Stimulated activated CD8-positive, alpha-beta memory T cell treated with anti-CD3 and anti-CD28 coated beads, Interleukin-12 subunit alpha, Interleukin-12 subunit beta, amount 100 ng/mL, for 24 hours (primary cell): ENCODE data around the gene DBN1.
A peak's percentile ranks its signal among the peaks of the same experiment; 100 is the strongest.
"Not testable (repeated sequence)": the region's sequence is repeated elsewhere in the genome, so short reads cannot be mapped to it uniquely, and the experiment has no call there.

ENCODE experiments used
- DNase-seq: peaks from one replicate; pipeline ENCODE4 v3.0.0-alpha.2; 2020; ENCODE audit errors: extremely low read depth

Gene DBN1

DNA sequence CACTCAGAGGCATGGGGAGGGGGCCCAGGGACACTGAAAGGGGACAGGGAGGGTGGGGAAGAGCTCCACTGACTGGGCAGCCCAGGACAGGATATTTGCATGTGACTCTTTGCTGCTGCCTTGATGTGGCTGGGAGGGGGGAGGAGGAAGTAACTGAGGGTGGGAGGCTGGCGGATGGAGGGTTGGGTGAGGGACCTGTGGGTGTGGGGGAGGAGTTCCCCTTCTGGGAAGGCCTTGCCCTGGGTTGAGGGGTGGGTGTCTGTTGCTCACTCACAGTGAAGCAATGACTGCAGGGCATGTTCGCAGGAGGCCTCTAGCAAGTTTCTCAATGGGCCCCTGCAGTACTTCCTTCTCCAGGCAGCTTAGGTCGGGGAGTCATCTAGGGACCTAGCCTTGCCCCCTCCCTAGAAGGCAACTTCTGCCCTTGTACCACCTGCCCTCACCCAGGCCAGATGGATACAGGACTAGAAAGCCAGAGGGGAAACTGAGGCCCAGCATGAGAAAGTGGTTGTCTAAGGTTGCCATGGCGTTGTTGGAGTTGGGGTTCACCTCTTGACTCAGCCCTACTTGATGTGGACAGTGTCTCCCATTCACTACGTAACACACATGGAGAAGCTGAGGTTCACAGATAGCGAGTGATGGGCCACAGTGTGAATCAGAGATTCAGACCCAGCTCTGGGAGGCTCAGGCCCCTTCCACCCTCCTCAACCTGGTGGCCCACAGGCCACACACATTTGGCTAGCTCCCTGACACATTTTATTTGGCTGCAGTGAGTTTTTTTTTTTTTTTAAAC lies 44.0 kb downstream of the DBN1 start:
- peak; percentile 70 for DNase-seq

DNA sequence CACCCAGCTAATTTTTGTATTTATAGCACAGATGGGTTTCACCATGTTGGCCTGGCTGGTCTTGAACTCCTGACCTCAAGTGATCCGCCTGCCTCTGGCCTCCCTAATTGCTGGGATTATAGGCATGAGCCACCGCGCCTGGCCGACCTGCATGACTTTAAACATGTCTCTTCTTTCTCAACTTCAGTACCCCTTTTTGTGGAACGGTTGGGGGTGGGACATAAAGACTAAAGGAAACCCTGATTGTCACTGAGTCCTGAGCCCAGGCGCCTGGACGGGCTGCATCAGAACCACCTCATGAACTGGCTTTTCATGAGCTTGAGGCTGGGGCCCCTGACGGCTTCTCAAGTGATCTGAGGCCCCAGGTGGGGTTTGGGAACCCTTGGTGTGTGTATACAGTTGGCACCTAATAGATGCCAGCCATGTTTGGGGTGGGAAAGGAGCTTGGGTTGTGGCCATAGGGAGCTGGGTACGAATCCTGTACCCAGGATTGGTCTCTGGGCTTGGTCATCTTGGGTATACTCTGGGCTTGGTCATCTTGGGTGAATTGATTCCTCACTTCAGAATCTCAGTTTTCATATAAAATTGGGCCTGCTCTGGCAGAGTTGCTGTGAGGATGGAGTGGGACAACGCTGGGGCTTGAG lies 44.7 kb downstream of the DBN1 start:
- DNase-seq: no peak

DNA sequence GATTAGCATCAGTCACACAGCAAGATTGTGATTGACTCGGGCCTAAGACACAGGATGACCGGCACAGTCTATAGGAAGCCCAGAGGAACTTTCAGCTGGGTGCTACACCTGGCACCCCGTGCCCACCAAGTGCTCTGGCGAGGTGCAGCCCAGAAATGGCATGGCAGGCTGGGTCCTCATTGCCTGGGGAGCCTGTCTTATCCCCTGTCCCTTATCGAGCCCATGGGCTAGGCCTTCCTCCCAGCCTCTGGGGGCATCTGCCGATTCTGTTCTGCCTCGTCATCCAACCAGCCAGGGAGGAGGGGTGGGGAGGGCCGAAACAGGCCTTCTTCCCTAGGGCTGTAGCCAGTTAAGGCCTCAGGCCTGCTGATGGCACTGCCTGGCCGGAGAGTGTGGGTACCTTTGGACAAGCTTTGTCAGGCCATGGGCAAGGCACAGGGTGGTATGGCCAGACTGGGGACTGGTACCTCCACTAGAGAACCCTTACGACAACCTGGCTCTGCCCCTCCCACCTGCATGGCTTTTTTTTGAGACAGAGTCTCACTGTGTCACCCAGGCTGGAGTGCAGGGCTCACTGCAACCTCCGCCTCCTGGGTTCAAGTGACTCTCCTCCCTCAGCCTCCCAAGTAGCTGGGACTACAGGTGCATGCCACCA lies 45.4 kb downstream of the DBN1 start:
- DNase-seq: no peak

DNA sequence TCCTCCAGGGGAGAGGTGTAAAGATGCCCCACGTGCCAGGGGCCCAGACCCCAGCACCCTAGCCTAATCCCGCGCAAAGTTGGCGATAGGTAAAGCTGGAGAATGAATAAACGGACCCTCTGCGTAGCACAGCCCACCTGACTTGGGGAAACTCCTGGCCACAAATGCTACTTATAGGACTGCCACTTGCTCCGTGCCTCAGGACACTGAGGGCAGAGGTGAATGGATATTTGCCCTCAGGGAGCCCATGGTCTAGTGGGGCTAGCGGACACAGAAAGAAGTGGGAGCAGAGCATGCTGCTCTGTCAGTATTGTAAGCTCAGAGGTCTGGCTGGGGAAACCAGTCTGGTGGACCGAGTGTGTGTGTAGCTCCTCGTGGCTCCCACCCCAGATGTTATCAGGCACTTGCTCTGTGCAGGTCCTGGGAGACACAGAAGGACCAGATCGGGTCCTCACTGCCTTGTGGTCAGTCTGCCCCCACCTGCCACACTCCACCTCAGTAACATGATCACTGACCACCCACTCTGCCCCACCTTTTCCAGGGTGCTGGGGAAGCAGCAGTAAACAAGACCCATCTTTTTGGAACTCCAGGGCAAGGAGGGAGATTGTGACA lies 46.1 kb downstream of the DBN1 start:
- no peak for DNase-seq

DNA sequence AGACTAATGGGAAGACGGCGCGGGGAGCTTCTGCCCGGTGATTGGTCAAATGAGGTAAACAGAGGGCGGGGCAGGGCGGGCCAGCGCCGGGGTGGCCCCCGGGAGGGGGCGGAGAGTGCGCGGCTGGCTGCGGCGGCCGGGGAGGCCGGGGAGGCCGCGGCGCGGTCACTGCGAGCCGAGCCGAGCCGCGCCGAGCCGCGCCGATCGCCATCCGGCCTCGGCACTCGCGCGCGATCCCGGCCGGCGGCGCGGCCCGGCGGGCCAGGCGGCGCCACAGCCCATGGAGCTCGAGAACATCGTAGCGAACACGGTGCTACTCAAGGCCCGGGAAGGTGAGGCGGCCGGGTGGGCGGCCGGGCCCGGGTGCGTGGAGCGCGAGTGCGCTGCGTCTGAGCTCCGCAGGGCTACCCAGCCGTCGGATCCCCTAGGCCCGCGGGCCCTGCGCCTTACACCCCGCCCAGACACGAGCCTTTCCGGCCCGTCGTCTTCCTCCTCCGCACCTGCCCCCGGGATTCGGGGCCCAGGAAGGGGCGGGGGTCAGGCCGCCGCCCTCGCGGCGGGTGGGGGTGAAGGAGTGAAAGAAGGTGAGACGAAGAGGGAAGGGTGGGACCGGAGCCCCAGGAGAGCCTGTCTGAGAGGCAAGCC lies 46.7 kb downstream of the DBN1 start, which contains the start of gene GRK6:
GRK6 (plus strand) TSS at position 111 of the 645 bp plus-strand sequence; CDS start at position 281, 170 bp downstream.
- no peak for DNase-seq

DNA sequence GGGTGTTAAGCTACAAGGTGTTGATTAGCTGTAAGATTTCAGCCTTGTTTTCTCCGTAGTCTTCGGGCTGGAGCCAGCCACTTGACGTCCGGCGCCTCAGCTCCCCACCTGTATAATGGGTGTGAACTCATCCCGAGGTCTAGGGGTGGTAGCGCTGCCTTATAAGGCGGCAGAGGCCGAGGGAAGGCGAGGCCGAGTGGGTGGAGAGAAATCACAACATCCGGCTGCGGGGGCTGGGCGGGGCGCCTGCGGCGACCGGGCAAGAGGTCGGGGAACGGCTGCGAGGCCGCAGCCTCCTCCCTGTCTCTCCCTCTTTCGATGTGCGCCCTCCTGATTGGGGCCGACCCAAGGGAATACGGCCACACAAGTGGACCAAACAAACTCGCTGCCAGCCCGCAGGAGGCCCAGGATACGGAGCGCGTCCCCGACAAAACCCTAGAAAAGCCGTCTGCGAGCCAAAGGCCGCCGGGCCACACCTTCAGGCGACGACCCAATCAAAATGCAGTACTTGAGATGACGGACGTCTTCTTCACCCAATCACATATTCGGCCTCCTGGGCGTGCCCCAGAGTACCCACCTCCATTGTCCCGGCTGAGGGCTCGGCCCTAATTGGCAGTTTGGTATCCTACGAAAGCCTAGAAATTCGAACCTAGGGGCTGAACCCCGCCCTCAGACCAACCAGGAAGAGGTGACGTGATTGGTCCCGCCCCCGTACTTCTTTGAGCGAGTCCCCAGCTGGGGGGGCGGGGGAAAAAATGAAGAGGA lies 47.5 kb downstream of the DBN1 start:
- peak; percentile 99 for DNase-seq

DNA sequence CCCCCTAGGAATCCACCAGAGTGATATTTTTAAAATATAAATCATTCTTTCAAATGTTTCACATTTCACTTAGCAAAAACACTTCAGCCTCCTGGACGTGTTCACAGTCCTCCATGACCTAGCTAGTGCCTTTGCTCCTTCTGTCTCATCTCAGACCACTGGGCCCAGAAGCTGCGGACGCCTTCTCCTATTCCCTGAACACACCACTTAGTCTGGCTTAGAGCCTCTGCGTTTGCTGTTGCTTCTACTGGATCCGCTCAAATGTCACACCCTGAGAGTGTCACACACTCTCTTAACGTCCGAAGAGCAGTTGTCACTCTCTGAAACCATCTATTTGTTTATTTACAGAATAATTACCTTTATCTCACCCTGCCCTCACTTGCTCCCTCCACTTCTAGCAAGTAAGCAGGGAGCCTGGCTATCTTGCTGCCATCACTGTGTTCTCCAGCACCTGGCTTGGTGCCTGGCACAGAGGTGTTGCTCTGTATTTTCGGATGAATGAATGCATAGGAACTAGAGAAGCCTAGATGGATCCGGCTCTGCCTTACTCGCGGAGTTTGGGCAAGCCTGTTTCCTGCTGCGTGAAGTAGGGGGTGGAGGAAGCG lies 48.1 kb downstream of the DBN1 start:
- no peak for DNase-seq

DNA sequence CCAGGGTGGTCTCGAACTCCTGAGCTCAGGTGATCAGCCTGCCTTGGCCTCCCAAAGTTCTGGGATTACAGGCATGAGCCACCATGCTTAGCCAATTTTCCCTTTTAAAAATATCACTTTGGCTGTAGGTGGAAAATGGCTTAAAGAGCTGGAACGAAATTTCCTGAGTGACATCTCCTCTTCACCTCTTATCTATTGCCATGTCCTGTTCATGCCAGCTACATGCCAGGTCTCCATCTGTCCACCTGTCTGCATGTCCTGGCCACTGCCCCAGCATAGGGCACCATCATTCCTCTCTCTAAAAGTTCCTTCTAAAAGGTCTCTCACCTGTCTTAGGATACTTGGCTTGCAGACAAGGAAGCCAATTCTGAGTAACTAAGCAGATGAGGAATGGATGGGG lies 49.8 kb downstream of the DBN1 start:
- DNase-seq: no peak

GRCh38 chr5:177421062-177421798 lies 52.2 kb downstream of the DBN1 start:
- no peak for DNase-seq

- not testable (repeated sequence) for DNase-seq
Measured at GRCh38 chr5:177420472-177420871, 53.0 kb downstream of the DBN1 start.

- no peak for DNase-seq
Measured at GRCh38 chr5:177419046-177419445, 54.4 kb downstream of the DBN1 start.

DNA sequence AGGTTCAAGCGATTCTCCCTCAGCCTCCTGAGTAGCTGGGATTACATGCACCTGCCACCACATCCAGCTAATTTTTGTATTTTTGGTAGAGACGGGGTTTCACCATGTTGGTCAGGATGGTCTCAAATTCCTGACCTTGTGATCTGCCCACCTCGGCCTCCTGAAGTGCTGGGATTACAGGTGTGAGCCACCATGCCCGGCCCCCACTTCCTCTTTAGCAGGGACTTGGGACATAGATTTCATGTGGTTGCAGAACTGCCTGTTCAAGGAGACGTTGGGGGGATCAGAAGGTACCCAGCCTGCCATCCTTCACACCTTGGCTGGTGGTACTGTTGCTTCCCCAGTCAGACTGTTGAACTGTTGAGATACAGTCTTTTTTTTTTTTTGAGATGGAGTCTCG lies 56.4 kb downstream of the DBN1 start:
- DNase-seq: not testable (repeated sequence)

DNA sequence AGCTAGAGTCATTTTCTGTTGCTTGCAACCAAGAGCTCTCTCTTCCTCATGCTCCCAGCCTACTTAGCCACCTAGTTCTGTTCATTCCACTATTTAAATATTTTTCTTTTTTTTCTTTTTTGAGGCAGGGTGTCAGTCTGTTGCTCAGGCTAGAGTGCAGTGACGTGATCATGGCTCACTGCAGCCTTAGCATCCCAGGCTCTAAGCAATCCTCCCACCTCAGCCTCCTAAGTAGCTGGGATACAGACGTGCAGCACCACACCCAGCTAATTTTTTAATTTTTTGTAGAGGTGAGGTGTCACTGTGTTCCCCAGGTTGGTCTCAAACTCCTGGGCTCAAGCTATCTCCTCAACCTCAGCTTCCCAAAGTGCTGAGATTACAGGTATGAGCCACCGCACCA lies 59.0 kb downstream of the DBN1 start:
- no peak for DNase-seq

GRCh38 chr5:177412603-177413233 lies 60.7 kb downstream of the DBN1 start:
- DNase-seq: no peak

GRCh38 chr5:177410575-177410974 lies 62.9 kb downstream of the DBN1 start:
- no peak for DNase-seq

DNA sequence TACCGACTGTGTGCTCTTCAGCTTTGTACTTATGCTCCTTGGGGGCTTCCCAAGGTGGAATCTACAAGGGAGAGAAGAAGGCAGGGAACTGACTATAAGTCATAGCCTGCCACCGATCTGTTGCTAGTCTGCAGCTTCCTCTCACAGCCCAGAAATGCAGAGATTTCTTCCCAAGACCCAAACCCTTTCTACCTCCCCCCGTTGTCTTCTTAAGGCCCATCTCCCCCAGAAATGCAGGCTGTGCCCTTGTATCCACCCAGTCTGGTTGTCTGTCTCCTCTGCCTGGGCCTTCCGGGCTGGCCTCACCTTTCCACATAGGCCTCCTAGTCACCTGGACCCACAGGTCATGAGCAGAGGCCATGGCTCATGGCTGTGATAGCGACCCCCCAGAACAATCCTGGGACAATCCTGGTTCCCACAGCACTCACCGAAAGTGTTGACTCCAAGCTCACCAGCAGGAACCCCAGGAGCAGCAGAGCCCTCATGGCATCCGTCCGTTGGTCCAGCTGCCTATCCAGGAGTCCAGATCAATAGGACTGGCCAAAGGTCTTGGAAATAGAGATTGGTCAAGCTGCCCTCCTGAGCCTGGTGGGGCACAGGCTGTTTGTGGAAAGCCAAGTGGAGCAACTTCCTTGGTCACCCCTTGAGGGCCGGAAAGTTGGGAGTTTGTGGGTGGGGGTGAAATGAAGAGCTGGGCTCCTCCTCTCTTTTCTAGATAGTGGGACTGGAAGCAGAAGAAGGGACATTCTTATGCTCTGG lies 64.2 kb downstream of the DBN1 start, which contains the start of gene F12:
F12 (minus strand) TSS at position 522 of the 759 bp plus-strand sequence; CDS start at position 485, 37 bp downstream.
- DNase-seq: no peak
